Loucy (cell line): Measurements from ENCODE around the gene APOF.
A peak's percentile ranks its signal among the peaks of the same experiment; 100 is the strongest.
"Not testable (repeated sequence)": the region's sequence is repeated elsewhere in the genome, so short reads cannot be mapped to it uniquely, and the experiment has no call there.

Source experiments
- H2AFZ ChIP-seq: fragments of 200-600 bp; sonication (generic); 2 replicates; pipeline ENCODE4 v1.6.0; 2016; ENCODE audit warnings: antibody characterized with exemption, mild to moderate bottlenecking, low read length, moderate library complexity
- H3F3A ChIP-seq: fragments of 200-600 bp; 2 replicates; pipeline ENCODE4 v1.6.0; 2016; ENCODE audit warnings: antibody characterized with exemption, low read depth, mild to moderate bottlenecking
- H3K27me3 ChIP-seq: fragments of 200-600 bp; sonication (generic); 2 replicates; pipeline ENCODE4 v1.6.1; 2014; ENCODE audit warnings: low read length, mild to moderate bottlenecking; ENCODE audit not compliant: insufficient read depth, poor library complexity, severe bottlenecking
- H3K36me3 ChIP-seq: fragments of 200-600 bp; sonication (generic); 2 replicates; pipeline ENCODE4 v1.6.1; 2016; ENCODE audit warnings: low read length; ENCODE audit not compliant: insufficient read depth
- H3K4me1 ChIP-seq: fragments of 200-600 bp; sonication (generic); 2 replicates; pipeline ENCODE4 v1.5.1; 2014; ENCODE audit warnings: low read length, mild to moderate bottlenecking; ENCODE audit not compliant: insufficient read depth, poor library complexity, severe bottlenecking
- H3K4me2 ChIP-seq: fragments of 200-600 bp; sonication (generic); 2 replicates; pipeline ENCODE4 v1.6.0; 2014; ENCODE audit warnings: antibody characterized with exemption, low read length, low read depth, mild to moderate bottlenecking; ENCODE audit not compliant: poor library complexity, severe bottlenecking
- H3K4me3 ChIP-seq: fragments of 200-600 bp; sonication (generic); 2 replicates; pipeline ENCODE4 v1.5.1; 2014; ENCODE audit warnings: low read length, mild to moderate bottlenecking, mixed read lengths; ENCODE audit not compliant: poor library complexity, severe bottlenecking
- H3K79me2 ChIP-seq: fragments of 200-600 bp; sonication (generic); 2 replicates; pipeline ENCODE4 v1.6.1; 2014; ENCODE audit warnings: low read length; ENCODE audit not compliant: insufficient read depth
- H3K9ac ChIP-seq: fragments of 200-600 bp; sonication (generic); 2 replicates; pipeline ENCODE4 v1.6.0; 2014; ENCODE audit warnings: mild to moderate bottlenecking, low read depth, low read length, moderate library complexity; ENCODE audit not compliant: poor library complexity, severe bottlenecking
- H3K9me2 ChIP-seq: fragments of 200-600 bp; sonication (generic); replicated peaks from 2 replicates; pipeline ENCODE4 v1.6.1; 2016; ENCODE audit warnings: low read depth, low read length, mixed read lengths
- H3K9me3 ChIP-seq: fragments of 200-600 bp; sonication (generic); 2 replicates; pipeline ENCODE4 v1.6.1; 2014; ENCODE audit warnings: mild to moderate bottlenecking, antibody characterized with exemption, low read length, low read depth; ENCODE audit not compliant: insufficient read depth
- H4K20me1 ChIP-seq: fragments of 200-600 bp; sonication (generic); 2 replicates; pipeline ENCODE4 v1.6.0; 2014; ENCODE audit warnings: antibody characterized with exemption, low read length, mild to moderate bottlenecking; ENCODE audit not compliant: insufficient read depth, poor library complexity, severe bottlenecking
- CTCF ChIP-seq: fragments of 200-600 bp; sonication (generic); conservative IDR thresholded peaks from 2 replicates; pipeline ENCODE4 v1.5.1; 2014; ENCODE audit warnings: mild to moderate bottlenecking, antibody characterized with exemption, low read length
- EZH2phosphoT487 ChIP-seq: fragments of 200-600 bp; IDR thresholded peaks from 2 replicates; pipeline ENCODE4 v1.6.1; 2018; ENCODE audit warnings: antibody characterized with exemption, mild to moderate bottlenecking, moderate library complexity, borderline replicate concordance

The APOF gene

GRCh38 chr12:56337753-56338251 is 24.9 kb downstream of the APOF start:
- no peak overlapping the region for H3K4me3 ChIP-seq
- H2AFZ ChIP-seq = no peak overlapping the region
- H4K20me1 ChIP-seq = no peaks in the 10 kb centered on the region
- H3K4me2 ChIP-seq = no peak overlapping the region
- H3K27me3 ChIP-seq = no peaks in the 10 kb centered on the region
- H3F3A ChIP-seq = no peaks in the 10 kb centered on the region
- no peak overlapping the region for H3K9ac ChIP-seq
- TF ChIP-seq CTCF = no peak
- TF ChIP-seq EZH2phosphoT487 = no peak
- H3K9me2 ChIP-seq = no peaks in the 10 kb centered on the region
- H3K36me3 ChIP-seq = no peaks in the 10 kb centered on the region
- H3K4me1 ChIP-seq = peaks cover 15% of the 10 kb centered on the region
- H3K9me3 ChIP-seq = no peaks in the 10 kb centered on the region
- H3K79me2 ChIP-seq = peaks cover 12% of the 10 kb centered on the region

DNA sequence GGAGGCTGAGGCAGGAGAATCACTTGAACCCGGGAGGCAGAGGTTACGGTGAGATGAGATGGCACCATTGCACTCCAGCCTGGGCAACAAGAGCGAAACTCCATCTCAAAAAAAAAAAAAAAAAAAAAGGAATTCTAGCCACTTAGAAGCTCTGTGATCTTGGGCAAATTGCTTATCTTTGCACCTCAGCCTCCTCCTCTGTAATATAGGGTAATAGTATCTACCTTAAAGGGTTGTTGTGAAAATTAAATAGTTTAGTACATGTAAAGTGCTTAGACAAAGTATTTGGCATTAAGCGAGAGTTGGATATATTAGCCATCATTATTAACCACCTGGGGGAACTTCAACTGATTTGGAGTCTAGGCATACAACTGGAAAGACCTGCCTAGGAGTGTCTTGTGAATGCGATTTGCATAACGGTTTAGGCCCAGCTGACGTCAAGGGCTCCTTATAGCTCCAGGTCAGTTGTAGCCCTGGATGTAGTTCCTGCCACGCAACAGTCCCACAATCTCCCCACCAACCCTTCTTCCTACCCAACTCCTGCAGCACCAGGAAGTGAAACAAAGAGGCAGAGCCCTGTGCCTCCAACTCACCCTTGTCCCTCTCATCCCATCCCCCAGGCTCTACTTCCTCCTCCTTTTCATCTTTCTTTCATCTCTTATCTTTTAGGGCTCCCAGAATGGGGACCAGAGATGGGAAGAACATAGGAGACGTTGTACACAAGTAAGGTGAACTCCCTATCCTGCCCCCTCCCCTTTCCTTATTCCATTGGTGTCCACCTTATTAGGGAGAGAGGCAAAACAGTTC is 26.1 kb downstream of the APOF start:
- H3K9ac ChIP-seq = no peak overlapping the region
- H4K20me1 ChIP-seq = no peaks in the 10 kb centered on the region
- H3K9me2 ChIP-seq = no peaks in the 10 kb centered on the region
- H3K9me3 ChIP-seq = no peaks in the 10 kb centered on the region
- no peak overlapping the region for H2AFZ ChIP-seq
- no peaks in the 10 kb centered on the region for H3K36me3 ChIP-seq
- TF ChIP-seq EZH2phosphoT487 = no peak
- no peak for TF ChIP-seq CTCF
- no peaks in the 10 kb centered on the region for H3F3A ChIP-seq
- no peak overlapping the region for H3K4me2 ChIP-seq
- peaks cover 21% of the 10 kb centered on the region for H3K79me2 ChIP-seq
- no peaks in the 10 kb centered on the region for H3K27me3 ChIP-seq
- no peak overlapping the region for H3K4me3 ChIP-seq
- peaks cover 23% of the 10 kb centered on the region for H3K4me1 ChIP-seq

DNA sequence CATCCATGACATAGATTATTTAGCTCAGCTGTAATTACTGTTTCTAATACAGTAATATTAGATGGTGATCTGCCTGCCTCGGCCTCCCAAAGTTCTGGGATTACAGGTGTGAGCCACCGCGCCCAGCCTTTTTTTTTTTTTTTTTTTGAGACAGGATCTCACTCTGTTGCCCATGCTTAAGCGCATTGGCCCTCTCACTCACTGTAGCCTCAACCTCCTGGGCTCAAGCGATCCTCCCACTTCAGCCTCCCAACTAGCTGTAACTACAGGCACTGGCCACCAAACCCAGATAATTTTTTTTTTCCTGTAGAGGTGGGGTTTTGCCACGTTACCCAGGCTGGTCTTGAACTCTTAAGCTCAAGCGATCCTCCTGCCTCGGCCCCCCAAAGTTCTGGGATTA is 27.1 kb downstream of the APOF start:
- H3K27me3 ChIP-seq, H3K4me2 ChIP-seq, H3K9me3 ChIP-seq, H2AFZ ChIP-seq, H3K9me2 ChIP-seq, H3K4me3 ChIP-seq, H4K20me1 ChIP-seq, H3K9ac ChIP-seq, H3F3A ChIP-seq, H3K36me3 ChIP-seq: not testable (repeated sequence)
- Histone ChIP-seq H3K79me2 (peaks cover 21% of the 10 kb centered on the region), H3K4me1 (peaks cover 23% of the 10 kb centered on the region)

GRCh38 chr12:56334490-56334793 is 28.2 kb downstream of the APOF start:
- Histone ChIP-seq H3F3A (no peaks in the 10 kb centered on the region), H2AFZ (peak overlapping the region; percentile 57; the same call in 1 of the 2 replicates), H3K79me2 (peaks cover 21% of the 10 kb centered on the region), H3K4me2 (peak overlapping the region; percentile 94), H3K9ac (peak overlapping the region; percentile 99), H4K20me1 (no peaks in the 10 kb centered on the region), H3K4me1 (peaks cover 23% of the 10 kb centered on the region), H3K4me3 (peak overlapping the region; percentile 98), H3K9me2 (no peaks in the 10 kb centered on the region), H3K27me3 (no peaks in the 10 kb centered on the region), H3K36me3 (no peaks in the 10 kb centered on the region), H3K9me3 (no peaks in the 10 kb centered on the region)
- TF ChIP-seq CTCF = no peak
- TF ChIP-seq EZH2phosphoT487 = no peak
